Measurements from ENCODE around the gene USP10. TPM values are rescaled to one million over a fixed set of nuclear protein-coding genes. Genes with fewer than 3 reads are reported as not detected.
A peak's percentile ranks its signal among the peaks of the same experiment; 100 is the strongest.

The USP10 gene
- total RNA-seq, 2 donors from 2014 or later, result 103 to 117 TPM

GRCh38 chr16:84769416-84769815 lies 69.6 kb downstream of the USP10 start:
- H3K27me3 Mint-ChIP-seq (ENCODE audit: low read depth), result no peaks in the 10 kb centered on the region
- no peak overlapping the region for H3K4me3 Mint-ChIP-seq
- H3K4me1 Mint-ChIP-seq (ENCODE audit: low read depth), result peaks cover 42% of the 10 kb centered on the region
- DNase-seq (no peak), ATAC-seq (replicated peaks in 1 of 2) (no peak)
- H3K27ac Mint-ChIP-seq, result peak overlapping the region; percentile 54
- H3K36me3 Mint-ChIP-seq (ENCODE audit: insufficient read depth in 2 of 2), result peaks cover 11 to 43% of the 10 kb centered on the region in 2 donors
- H3K9me3 Mint-ChIP-seq, result no peaks in the 10 kb centered on the region

- DNase-seq, result no peak
- Mint-ChIP-seq H3K27ac (no peak overlapping the region), H3K9me3 (no peaks in the 10 kb centered on the region), H3K27me3 (ENCODE audit: low read depth) (no peaks in the 10 kb centered on the region), H3K36me3 (ENCODE audit: insufficient read depth in 2 of 2) (peaks cover 3 to 31% of the 10 kb centered on the region in 2 donors), H3K4me1 (ENCODE audit: low read depth) (peaks cover 5% of the 10 kb centered on the region), H3K4me3 (no peak overlapping the region)
- no peak for ATAC-seq (replicated peaks in 1 of 2)
Measured at GRCh38 chr16:84773312-84773711, 73.5 kb downstream of the USP10 start.

DNA sequence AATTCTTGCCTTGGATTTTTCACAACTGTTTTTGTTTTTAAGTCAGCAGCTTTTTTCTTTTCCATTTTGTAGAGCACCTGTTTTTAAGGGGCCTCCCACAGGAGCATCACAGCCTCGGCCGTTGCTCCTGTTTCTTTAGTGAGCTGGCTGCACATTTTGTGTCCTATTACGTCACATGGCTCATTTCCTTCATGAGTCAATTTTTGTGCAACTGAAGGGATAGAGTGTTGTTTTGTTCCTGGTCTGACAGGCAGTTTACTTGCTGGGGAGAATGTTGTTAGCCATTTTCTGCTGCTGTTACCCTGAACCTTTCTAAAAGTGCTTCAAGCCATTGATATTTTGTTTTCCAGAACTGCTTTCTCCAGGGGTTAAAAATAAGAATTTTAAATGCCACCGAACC lies 75.0 kb downstream of the USP10 start:
- Mint-ChIP-seq H3K4me3 (no peak overlapping the region), H3K36me3 (ENCODE audit: insufficient read depth in 2 of 2) (peaks cover 4 to 32% of the 10 kb centered on the region in 2 donors), H3K27ac (peak overlapping the region; percentile 76), H3K27me3 (ENCODE audit: low read depth) (no peaks in the 10 kb centered on the region), H3K9me3 (no peaks in the 10 kb centered on the region), H3K4me1 (ENCODE audit: low read depth) (peaks cover 1% of the 10 kb centered on the region)
- no peak for ATAC-seq (replicated peaks in 1 of 2)
- no peak for DNase-seq

DNA sequence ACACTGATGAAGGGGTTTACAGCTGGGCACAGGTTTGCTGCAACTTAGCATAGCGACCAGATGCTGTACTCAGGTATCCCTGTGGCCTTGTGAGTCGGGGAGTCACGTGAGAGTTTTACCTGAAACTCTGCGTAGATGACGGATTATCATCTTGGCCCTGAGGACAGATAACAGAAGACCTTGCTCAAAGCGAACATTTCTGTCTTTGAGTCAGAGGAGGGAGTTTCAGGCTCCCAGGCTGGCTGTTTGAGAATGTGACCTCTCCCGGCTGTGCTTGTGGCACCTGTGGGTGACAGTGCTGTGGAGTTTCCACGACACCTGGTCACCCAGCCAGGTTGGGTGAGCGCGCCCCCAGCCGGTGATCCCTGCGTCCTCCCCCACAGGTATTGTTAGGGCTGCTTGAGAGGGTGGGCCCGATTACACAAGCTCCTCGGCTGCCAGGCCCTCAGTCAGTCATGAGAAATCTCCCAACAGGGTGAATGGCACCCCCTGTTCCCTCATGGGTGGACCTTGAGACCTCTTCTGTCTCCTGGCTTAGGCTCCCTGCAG lies 75.5 kb downstream of the USP10 start:
- ATAC-seq (replicated peaks in 1 of 2), result peak in 1 of 2 donors; percentile 28
- H3K4me1 Mint-ChIP-seq (ENCODE audit: low read depth), result no peaks in the 10 kb centered on the region
- DNase-seq, result no peak
- H3K27ac Mint-ChIP-seq, result peak overlapping the region; percentile 36
- peaks cover 4 to 37% of the 10 kb centered on the region in 2 donors for H3K36me3 Mint-ChIP-seq (ENCODE audit: insufficient read depth in 2 of 2)
- no peaks in the 10 kb centered on the region for H3K27me3 Mint-ChIP-seq (ENCODE audit: low read depth)
- H3K9me3 Mint-ChIP-seq, result no peaks in the 10 kb centered on the region
- H3K4me3 Mint-ChIP-seq, result no peak overlapping the region

DNA sequence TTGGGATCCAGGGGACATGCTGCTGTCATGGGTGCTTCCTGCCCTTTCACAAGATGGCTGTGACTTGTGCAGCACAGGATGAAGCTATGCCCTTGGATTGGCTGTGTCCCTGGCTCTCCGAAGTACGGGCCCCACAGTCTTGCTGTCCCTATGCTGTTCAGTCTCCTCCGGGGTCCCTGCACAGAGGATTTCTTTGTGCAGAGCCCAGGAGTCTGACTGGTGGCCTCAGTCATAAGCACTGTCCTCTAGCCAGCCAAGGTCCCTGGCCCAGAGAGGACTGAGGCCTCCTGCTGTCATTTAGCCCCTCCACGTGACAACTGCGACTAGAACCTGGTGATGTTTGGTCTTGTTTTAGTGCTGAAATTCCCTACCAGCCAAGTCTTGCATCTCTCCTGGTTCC lies 77.6 kb downstream of the USP10 start:
- H3K4me1 Mint-ChIP-seq (ENCODE audit: low read depth), result no peaks in the 10 kb centered on the region
- peaks cover 4 to 34% of the 10 kb centered on the region in 2 donors for H3K36me3 Mint-ChIP-seq (ENCODE audit: insufficient read depth in 2 of 2)
- no peak for ATAC-seq (replicated peaks in 1 of 2)
- no peak overlapping the region for H3K4me3 Mint-ChIP-seq
- DNase-seq, result no peak
- H3K27ac Mint-ChIP-seq, result no peak overlapping the region
- H3K27me3 Mint-ChIP-seq (ENCODE audit: low read depth), result no peaks in the 10 kb centered on the region
- H3K9me3 Mint-ChIP-seq, result no peaks in the 10 kb centered on the region

GRCh38 chr16:84778720-84779119 lies 78.9 kb downstream of the USP10 start:
- DNase-seq (no peak), ATAC-seq (replicated peaks in 1 of 2) (no peak)
- Mint-ChIP-seq H3K9me3 (no peaks in the 10 kb centered on the region), H3K27me3 (ENCODE audit: low read depth) (no peaks in the 10 kb centered on the region), H3K36me3 (ENCODE audit: insufficient read depth in 2 of 2) (peaks cover 4 to 30% of the 10 kb centered on the region in 2 donors), H3K27ac (no peak overlapping the region), H3K4me1 (ENCODE audit: low read depth) (no peaks in the 10 kb centered on the region), H3K4me3 (no peak overlapping the region)

DNA sequence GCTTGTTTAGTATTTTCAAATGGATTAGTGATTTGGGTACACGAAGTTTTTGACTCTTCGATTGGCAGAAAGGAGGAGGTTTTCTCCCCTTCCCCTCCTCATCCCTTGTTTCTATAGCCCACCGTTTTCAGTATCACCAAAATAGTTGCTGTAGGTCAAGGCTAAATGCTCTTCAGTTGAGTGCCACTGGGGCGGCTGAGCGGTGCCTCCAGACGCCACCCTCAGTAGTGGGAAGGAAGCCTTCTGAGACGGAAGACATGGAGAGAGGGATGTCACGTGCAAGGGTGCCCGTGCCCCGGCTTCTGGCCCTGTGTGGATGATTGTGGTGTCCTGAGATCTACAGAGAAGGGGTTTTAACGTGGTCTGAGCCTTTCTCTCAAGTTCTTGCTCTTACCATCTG lies 80.3 kb downstream of the USP10 start:
- Mint-ChIP-seq H3K27me3 (ENCODE audit: low read depth) (no peaks in the 10 kb centered on the region), H3K4me1 (ENCODE audit: low read depth) (no peaks in the 10 kb centered on the region), H3K9me3 (no peaks in the 10 kb centered on the region), H3K27ac (no peak overlapping the region), H3K4me3 (no peak overlapping the region), H3K36me3 (ENCODE audit: insufficient read depth in 2 of 2) (peaks cover 4 to 22% of the 10 kb centered on the region in 2 donors)
- ATAC-seq (replicated peaks in 1 of 2), result no peak
- DNase-seq, result no peak

GRCh38 chr16:84780544-84781376 lies 81.0 kb downstream of the USP10 start:
- H3K27me3 Mint-ChIP-seq (ENCODE audit: low read depth), result no peaks in the 10 kb centered on the region
- peaks cover 4 to 20% of the 10 kb centered on the region in 2 donors for H3K36me3 Mint-ChIP-seq (ENCODE audit: insufficient read depth in 2 of 2)
- no peak overlapping the region for H3K4me3 Mint-ChIP-seq
- DNase-seq (no peak), ATAC-seq (replicated peaks in 1 of 2) (no peak)
- H3K27ac Mint-ChIP-seq, result no peak overlapping the region
- no peaks in the 10 kb centered on the region for H3K4me1 Mint-ChIP-seq (ENCODE audit: low read depth)
- H3K9me3 Mint-ChIP-seq, result no peaks in the 10 kb centered on the region

- no peak for DNase-seq
- no peak overlapping the region for H3K27ac Mint-ChIP-seq
- H3K4me1 Mint-ChIP-seq (ENCODE audit: low read depth), result no peaks in the 10 kb centered on the region
- H3K36me3 Mint-ChIP-seq (ENCODE audit: insufficient read depth in 2 of 2), result peaks cover 4 to 18% of the 10 kb centered on the region in 2 donors
- ATAC-seq (replicated peaks in 1 of 2), result no peak
- H3K4me3 Mint-ChIP-seq, result no peak overlapping the region
- H3K9me3 Mint-ChIP-seq, result no peaks in the 10 kb centered on the region
- no peaks in the 10 kb centered on the region for H3K27me3 Mint-ChIP-seq (ENCODE audit: low read depth)
Measured at GRCh38 chr16:84782846-84783245, 83.0 kb downstream of the USP10 start.

DNA sequence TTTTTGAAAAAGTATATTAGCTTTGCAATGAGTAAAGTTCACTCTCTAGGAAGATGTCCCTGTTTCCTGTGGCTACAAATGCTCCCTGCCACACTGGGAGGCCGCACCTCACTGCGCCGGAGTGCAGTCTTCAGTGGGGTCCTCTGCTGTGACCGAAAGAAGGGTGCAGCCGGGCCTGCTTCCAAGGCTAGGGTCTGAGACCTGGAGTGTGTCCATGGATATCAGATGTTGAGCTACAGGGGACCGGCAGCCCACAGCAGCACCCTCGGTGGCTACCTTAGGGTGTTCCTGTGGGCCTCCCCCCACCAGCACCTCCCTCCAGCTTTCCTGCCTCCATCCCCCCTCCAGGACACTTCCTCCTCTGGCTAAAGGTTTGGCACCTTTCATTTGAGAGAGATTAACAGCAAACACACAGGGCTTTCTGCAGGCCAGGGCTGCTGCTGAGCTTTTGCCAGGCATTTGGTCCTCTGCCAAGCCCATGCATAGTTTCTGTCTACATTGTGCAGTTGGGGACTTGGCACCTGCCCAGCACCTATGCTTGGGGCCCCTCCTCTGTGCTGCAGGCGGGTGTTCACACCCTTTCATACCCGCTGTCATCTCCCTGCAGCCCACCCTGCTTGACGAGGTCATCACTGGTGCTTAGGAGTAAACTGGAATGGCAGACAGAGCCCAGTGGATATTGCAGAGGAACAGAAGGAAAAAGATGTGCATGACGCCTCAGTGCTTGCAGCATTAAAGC lies 86.2 kb downstream of the USP10 start:
- H3K9me3 Mint-ChIP-seq, result no peaks in the 10 kb centered on the region
- no peaks in the 10 kb centered on the region for H3K27me3 Mint-ChIP-seq (ENCODE audit: low read depth)
- H3K4me3 Mint-ChIP-seq, result no peak overlapping the region
- no peak overlapping the region for H3K27ac Mint-ChIP-seq
- H3K4me1 Mint-ChIP-seq (ENCODE audit: low read depth), result no peaks in the 10 kb centered on the region
- peaks cover 0 to 1% of the 10 kb centered on the region in 2 donors for H3K36me3 Mint-ChIP-seq (ENCODE audit: insufficient read depth in 2 of 2)
- DNase-seq (no peak), ATAC-seq (replicated peaks in 1 of 2) (no peak)

DNA sequence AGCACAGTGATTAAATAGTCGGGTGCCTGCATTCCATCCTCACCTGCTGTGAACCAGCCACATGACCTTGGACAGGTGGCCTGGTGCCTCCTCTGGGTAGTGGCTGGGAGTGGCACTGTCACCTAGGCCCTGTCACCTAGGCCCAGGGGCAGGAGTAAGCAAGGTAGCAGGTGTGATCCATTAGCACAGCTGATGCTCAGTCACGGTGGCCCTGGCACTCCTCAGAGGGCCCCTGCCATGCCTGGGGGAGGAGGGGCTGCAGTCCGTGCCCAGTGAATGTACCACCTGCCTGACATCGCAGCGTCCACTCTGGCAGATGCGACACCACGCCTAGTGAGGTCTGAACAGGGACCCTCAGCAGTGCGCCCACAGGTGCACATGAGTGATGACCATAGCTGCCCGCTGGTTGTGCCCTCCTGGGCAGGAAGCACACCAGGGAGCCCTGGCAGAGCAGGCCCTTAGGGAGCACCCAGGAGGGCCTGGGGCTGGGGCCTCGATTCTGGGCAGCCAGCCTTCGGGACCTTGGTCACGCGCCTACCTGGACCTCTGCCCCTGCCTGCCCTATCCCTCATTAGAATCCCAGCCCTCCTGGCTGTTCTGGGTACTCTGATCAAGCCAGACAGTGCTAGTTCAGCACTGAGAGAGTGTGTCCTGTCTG lies 86.9 kb downstream of the USP10 start:
- no peak for DNase-seq
- Mint-ChIP-seq H3K27ac (no peak overlapping the region), H3K27me3 (ENCODE audit: low read depth) (no peaks in the 10 kb centered on the region), H3K36me3 (ENCODE audit: insufficient read depth in 2 of 2) (peaks cover 0 to 1% of the 10 kb centered on the region in 2 donors), H3K9me3 (no peaks in the 10 kb centered on the region), H3K4me1 (ENCODE audit: low read depth) (no peaks in the 10 kb centered on the region), H3K4me3 (no peak overlapping the region)
- ATAC-seq (replicated peaks in 1 of 2), result no peak

DNA sequence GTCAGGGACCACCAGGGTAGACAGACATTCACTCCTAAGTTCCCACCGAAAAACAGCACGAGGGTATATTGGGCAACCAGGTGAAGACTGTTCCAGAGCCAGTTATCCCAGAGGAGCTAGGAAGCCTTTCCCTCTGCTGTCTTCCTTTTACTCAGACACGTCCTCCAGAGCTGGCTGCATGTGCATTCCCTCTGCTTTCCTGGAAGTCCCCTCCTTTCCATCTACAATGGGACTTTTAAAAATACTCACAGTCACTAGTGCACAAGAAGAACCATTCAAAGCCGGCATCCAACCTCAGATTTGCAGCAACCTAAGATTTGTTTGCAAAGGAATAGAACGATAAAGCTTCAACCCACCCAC lies 87.4 kb downstream of the USP10 start:
- H3K9me3 Mint-ChIP-seq, result no peaks in the 10 kb centered on the region
- no peaks in the 10 kb centered on the region for H3K4me1 Mint-ChIP-seq (ENCODE audit: low read depth)
- DNase-seq (no peak), ATAC-seq (replicated peaks in 1 of 2) (no peak)
- peaks cover 0 to 1% of the 10 kb centered on the region in 2 donors for H3K36me3 Mint-ChIP-seq (ENCODE audit: insufficient read depth in 2 of 2)
- H3K27me3 Mint-ChIP-seq (ENCODE audit: low read depth), result no peaks in the 10 kb centered on the region
- no peak overlapping the region for H3K4me3 Mint-ChIP-seq
- H3K27ac Mint-ChIP-seq, result no peak overlapping the region

GRCh38 chr16:84788920-84789391 lies 89.2 kb downstream of the USP10 start:
- no peak overlapping the region for H3K27ac Mint-ChIP-seq
- no peak for ATAC-seq (replicated peaks in 1 of 2)
- no peaks in the 10 kb centered on the region for H3K9me3 Mint-ChIP-seq
- no peaks in the 10 kb centered on the region for H3K4me1 Mint-ChIP-seq (ENCODE audit: low read depth)
- H3K4me3 Mint-ChIP-seq, result no peak overlapping the region
- peaks cover 0 to 1% of the 10 kb centered on the region in 2 donors for H3K36me3 Mint-ChIP-seq (ENCODE audit: insufficient read depth in 2 of 2)
- DNase-seq, result no peak
- H3K27me3 Mint-ChIP-seq (ENCODE audit: low read depth), result no peaks in the 10 kb centered on the region

Data from activated T-cell treated with anti-CD3 and anti-CD28 coated beads, Interleukin-2, amount 50 U/mL, for 72 hours (primary cell).